K562 (cell line): ENCODE results near the gene KLHL9.

Experiments
- HBP1 ChIP-seq: fragments of 450-650 bp; formaldehyde crosslinking; IDR thresholded peaks from 2 replicates; pipeline ENCODE4 v1.4.0; 2022; ENCODE audit warnings: missing genetic modification characterization
- HIVEP1 ChIP-seq: fragments of 250-450 bp; sonication (Bioruptor Pico); IDR thresholded peaks from 2 replicates; pipeline ENCODE4 v1.4.0; 2020; ENCODE audit warnings: mild to moderate bottlenecking
- NFIX ChIP-seq: fragments of 250-450 bp; sonication (Bioruptor Pico); IDR thresholded peaks from 2 replicates; pipeline ENCODE4 v1.4.0; 2020; ENCODE audit warnings: low read depth, mild to moderate bottlenecking, moderate library complexity
- REST ChIP-seq, 2 experiments: fragments of 450-650 bp; formaldehyde crosslinking in 1 of 2; IDR thresholded peaks; 2 replicates each; pipeline versions ENCODE4 v1.4.0 to v1.6.1; 2014 to 2020; ENCODE audit warnings: mild to moderate bottlenecking in 2 of 2, borderline replicate concordance in 1 of 2, low read depth in 1 of 2
- TRIM28 ChIP-seq: fragments of 450-650 bp; IDR thresholded peaks from 2 replicates; pipeline ENCODE4 v1.6.1; 2017

GRCh38 chr9:21286099-21286498, 49.1 kb downstream of the KLHL9 start:
- TF ChIP-seq TRIM28 (no peak), REST (IDR thresholded peaks at IDR 0.05; ENCODE audit: borderline replicate concordance) (no peak), REST (CRISPR knock-in tag; IDR thresholded peaks at IDR 0.05; ENCODE audit: low read depth) (no peak), HIVEP1 (no peak), HBP1 (no peak), NFIX (CRISPR knock-in tag) (no peak)
